Inferior parietal cortex (tissue), 1 donor: ENCODE results near the gene LRRC15.
A peak's percentile ranks its signal among the peaks of the same experiment; 100 is the strongest.

Source experiments
- DNase-seq: peaks from one replicate; pipeline ENCODE4 v3.0.0-alpha.2; 2016; ENCODE audit errors: extremely low spot score

The LRRC15 gene

DNA sequence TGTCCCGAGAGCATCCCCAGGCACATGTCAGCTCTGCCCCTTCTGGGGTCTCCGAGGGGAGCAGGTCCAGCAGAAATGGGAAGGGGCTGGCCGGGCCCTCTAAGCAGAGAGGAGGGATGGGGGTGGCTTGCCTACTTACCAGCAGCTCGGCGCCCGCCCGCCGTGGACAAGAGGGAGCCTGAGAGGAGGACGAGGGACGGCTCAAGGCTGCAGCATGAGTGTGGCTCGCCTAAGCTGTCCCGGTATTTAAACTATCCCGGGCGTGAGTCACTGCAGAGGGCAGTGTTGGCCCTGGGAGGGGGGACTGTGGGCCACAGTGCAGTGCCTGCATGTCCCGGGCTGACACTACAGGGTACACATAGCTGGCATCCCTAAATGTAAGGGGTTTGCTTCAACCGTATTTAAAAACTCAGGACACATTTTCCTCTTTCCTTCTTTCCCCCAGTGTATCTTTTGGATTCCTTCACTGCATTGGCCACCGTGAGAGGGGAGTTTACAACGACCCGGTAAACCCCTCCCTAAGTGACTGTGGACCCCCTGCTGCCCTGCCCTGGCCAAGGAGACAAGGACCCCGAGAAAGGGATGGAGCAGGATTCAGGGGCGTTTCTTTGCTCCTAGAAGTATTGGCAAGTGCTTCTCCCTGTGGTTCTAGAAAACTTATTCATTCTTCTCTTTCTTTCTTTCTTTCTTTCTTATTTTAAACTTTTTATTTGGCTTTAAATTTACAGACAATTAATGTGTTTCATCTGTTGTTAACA lies at the start of gene LRRC15:
Gene LRRC15 (minus strand): TSS at position 222 of the 758 bp plus-strand sequence. CDS start 8,700 bp downstream, outside the sequence.
- no peak for DNase-seq

DNA sequence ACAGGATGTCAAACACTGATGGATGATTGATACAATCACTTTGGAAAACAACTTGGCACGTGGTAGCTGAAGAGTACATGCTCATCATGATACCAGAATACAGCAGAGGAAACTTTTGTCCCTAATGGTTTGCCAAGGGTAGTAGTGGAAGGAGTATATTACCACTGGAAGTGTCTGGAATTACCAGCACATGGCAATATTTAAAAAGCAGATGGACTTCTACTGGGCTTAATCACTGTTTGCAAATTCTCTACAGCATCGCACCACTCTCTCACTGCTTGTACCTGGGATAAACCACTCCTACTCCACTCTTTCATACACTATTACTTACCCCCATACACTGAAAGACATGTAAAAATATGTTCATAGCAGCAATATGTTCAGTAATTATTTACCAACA lies 49.1 kb upstream of the LRRC15 start:
- no peak for DNase-seq

DNA sequence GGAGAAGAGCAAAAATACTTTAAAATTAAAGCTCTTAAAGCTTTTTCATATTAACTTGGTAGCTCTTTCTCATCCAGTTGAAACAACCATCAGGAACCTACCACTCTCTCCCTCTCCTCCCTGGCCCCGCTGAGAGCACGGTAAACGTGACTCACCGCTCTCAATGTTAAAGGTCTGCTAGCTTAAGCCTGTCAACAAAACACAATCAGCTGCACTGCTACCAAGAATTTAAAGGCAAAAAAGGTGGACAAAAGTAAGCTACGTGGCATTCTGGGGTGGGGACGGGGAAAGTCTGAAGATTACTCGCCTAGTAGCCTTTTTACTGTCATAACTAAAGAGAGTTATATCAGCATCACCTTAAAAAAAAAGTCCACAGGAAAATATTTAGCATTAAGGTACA lies 37.9 kb upstream of the LRRC15 start:
- DNase-seq = no peak

DNA sequence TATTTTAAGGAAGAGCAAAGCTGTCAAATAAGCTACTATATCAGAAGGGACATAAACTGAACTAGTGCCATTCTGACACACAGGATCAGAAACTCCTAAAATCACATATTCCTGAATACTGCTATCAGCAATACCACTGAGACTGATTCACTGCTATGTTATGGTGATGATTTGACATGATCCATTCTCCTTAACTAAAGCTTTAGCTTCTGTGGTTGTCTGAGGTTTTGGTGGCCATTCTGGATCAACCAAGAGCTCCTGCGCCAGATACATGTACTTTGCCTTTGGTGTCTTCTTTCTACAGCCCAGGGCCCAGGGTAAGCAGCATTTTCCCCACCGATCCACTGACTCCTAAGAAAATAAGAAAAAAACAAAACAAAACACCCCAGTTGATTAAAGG lies 36.2 kb upstream of the LRRC15 start:
- no peak for DNase-seq

DNA sequence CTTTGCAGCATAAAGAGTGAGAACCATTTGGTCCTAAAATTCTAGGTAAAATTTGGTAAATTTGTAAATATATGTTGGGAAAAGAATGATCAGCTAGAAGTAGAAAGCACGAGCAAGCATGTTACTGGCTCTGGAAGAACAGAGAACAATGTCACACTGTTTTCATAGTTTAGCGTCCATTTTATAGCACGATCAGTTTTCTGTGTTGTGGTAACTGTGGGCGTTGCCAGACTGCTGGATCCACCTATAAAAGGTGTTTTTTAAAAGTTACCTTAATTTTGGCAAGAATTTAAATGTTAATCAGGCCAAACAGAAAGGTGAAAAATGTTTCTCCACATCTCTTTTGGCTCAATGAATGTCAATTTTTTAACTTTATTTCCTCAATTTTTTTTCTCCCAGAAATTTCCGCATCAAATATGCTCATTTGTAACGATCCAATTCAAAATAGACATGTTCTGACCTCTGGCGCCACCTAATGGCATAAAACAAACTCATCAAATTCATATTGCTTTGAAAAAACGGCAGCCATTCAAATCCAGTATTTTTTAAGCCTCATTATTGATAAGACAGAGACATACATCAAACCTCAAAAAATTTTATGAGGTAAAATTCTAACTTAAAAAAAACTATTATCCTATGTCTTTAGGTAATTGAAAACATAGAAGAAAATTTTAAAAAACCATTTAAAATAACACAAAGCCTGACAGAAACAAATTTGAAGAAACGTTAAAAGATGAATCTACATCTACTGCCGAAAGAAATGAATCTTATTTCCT lies 35.0 kb upstream of the LRRC15 start:
- DNase-seq = peak; percentile 88

DNA sequence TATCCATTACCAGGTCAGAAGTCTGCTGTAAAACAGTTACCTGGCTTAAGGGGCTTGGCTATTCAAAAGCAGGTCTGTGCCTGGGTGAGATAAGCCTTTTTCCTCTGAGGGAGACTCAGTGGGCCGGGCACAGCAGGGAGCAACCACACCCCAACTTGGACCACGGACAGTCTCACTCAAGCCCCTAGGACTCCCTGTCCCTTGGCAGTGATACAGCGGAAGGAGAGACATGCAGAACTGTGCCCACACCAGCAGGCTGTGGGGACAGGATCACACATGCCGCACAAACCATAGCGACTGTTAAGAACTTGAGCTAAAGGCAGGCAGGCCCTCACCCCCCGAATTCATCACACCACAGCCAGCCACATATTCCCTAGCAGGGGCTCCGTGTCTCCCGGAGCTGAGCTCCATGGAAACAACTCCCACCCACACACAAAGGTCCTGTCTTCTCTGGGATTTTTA lies 32.4 kb upstream of the LRRC15 start:
- DNase-seq = no peak

DNA sequence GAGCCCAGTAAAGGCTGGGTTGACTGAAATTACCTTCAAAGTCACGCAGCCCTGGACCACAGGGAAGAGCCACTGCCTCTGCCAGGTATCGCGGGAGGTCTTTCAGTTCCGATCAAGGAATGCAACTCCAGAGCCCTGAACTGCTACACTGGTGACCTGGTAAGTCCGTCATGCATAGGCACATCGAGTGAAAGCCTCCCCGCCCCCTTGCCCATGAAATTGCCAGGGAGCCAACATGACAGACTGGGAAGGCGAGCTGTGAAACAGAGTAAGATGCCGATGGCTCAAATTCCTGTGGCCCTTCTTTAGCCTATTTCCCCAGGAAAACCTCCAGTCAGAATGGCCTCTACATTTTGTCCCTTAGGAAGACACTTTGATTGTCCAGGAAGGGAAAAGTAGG lies 31.8 kb upstream of the LRRC15 start:
- no peak for DNase-seq

DNA sequence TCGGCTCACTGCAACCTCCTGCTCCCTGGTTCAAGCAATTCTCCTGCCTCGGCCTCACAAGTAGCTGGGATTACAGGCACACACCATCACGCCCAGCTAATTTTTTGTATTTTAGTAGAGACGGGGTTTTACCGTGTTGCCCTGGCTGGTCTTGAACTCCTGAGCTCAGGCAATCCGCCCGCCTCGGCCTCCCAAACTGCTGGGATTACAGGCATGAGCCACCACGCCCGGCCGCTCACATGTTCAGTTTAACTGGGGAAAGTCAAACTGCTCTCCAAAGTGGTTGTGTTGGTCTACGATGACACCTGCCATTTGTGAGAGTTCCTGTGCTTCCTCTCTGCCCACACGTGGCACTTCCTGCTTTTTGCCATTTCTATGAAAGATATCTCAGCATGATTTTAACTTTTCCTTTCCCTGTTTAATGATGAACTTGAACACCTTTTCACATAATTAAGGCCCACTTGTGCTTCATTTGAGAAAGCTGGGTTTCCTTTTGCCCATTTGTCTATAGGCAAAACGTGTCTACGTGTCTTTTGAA lies 30.4 kb upstream of the LRRC15 start:
- no peak for DNase-seq

DNA sequence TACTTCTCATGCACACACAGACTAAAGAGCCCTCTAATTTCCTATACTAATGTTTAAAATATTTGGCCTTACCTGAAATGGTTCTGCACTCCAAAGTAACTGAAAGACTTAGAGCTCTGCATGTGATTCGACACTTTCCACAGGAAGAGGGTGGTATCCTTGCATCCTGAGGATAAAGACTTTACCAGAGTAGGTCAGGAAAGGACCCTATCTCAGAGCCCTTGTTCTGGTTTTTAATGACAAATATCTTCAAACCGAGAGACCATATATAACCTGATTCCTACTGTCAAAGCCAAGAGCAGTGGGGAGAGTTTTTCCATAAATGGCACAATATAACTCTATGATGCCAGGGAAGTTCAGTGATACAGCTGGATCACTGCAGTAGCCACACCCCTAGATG lies 29.6 kb upstream of the LRRC15 start, which contains the start of gene GP5:
Gene GP5 (minus strand): TSS at position 101 of the 400 bp plus-strand sequence. CDS start 984 bp downstream, outside the sequence.
- DNase-seq = no peak

DNA sequence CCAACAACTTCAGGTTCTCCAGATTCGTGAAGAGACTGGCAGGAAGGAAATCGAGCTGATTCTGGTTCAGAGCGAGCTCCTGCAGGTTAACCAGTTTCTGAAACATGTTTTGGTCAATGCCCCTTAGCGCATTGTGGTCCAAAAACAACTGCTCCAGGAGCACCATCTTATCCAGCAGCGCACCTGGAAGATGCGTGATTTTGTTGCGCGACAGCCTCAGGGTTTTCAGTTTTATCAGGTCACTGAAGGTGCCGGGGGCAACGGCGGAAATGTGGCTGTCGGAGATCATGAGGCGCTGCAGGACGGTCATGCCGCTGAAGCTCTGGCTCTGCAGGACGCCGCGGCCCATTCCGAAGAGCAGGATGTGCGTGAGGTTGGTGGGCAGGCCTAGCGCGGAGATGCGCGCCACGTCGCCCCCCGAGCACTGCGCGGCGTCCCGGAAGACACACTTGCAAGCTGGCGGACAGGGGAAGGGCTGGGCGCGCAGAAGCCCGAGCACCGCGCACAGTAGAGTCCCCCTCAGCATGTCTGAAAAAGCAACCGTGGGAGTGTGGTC lies 28.3 kb upstream of the LRRC15 start:
- no peak for DNase-seq

DNA sequence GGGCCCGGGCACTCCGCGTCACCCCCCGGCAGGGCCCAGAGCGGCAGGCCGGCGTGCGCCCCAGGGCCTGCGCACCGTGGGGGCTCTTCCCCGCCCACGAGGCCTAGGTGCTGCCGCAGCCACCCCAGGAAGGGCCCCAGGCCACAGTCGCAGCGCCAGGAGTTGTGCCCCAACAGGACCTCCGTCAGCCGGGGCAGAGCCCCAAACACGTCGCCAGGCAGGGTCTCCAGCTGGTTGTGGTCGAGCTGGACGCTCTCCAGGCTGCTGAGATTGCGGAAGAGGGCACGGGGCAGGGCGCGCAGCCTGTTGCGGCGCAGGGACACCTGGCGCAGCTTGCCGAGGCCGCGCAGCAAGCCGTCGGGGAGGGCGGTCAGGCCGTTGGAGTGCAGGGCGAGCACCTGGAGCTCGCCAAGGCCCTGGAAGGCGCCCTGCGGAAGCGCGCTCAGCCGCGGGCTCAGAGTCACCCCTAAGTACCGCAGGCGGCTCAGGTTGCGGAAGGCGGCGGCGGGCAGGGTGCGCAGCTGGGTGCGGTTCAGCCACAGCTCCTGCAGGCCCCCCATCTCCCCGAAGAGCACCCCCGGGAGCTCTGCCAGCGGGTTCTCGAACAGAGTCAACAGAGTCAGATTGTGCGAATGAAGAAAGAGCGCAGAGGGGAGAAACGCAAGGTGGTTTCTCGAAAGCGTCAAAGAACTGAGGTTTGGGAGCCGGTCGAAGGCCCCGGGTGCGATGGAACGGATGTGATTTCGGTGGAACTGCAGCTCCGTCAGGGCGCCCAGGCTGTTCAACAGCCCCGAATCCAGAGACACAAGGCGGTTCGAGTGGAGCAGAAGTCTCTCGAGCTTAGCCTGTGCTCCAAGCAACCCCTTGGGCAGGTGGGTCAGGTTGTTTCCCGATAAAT lies 27.6 kb upstream of the LRRC15 start:
- no peak for DNase-seq

DNA sequence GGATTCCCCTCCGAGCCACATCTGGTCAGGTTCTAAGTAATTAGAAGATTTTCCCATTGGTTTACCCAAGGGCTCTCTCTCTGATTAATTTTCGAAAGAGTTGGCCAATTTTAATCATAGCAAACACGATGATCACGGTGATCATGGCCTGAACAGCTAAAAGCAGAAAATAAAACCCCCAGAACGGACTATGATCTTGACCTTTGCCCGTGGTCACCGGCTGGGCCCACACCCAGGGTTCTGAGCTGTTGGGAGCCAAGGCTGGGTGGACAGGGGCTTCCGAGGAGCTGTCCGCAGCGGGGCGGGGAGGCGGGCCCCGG lies 27.0 kb upstream of the LRRC15 start:
- DNase-seq = no peak

DNA sequence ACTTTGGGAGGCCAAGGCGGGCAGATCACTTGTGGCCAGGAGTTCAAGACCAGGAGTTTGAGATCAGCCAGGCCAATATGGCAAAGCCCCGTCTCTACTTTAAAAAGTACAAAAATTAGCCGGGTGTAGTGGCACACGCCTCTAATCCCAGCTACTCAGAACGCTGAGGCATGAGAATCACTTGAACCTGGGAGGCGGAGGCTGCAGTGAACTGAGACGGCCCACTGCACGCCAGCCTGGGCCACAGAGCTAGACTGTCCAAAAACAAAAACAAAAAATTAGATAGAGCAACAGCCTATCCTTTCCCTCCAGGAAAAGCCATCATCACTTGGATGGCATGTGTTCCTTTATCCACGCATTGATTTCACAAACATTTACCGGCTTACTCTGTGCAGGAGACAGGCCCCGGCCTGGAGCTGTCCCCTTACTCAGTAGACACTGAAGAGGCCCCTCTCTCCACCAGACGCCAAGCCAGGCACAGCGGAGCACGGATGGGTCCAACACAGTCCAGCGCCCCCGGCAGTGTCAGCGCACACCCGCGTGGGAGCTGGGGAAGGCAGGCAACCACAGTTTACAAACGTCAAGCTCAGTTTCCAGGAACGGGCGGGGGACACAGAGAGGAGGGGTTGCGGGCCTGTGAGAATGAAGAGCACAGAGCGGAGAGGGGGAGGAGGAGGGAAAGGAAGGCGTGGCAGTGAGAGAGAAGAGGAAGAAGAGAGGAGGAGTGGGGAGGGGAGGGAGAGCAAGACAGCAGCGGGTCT lies 26.4 kb upstream of the LRRC15 start:
- no peak for DNase-seq

DNA sequence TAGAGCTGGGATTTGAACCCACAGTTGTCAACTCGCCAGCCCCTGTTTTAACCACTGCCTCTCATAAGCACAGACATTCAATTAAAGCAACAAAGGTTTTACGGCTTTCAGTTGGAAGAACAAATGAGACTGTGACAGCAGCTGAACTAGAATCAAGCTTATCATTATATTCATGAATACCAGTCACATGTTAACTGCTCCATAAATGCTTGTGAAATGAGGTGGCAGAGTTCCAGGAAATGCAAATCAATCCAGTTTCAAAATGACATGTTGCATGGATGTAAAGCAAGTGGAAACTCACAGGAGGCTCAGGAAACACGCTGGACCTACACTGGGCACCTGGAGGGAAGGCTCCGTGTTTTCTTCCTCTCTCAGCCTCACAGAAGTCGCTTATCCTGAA lies 25.7 kb upstream of the LRRC15 start:
- DNase-seq = no peak

DNA sequence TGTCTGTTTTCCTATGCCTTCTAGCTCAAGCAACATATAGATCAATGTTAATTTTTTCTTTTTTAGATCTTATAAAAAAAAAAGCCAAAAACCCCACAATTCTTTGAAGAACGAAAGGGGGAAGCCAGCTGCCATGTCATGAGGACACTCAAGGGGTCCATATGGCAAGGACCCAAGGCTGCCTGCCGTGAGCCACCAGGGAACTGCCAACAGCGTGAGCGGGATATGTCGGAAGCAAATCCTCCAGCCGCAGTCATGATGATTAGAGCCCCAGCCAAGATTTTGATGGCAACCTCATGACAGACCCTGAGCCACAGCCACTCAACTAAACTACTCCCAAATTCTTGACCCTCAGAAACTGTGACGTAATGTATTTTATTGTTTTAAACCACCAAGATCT lies 23.0 kb upstream of the LRRC15 start:
- DNase-seq = no peak

DNA sequence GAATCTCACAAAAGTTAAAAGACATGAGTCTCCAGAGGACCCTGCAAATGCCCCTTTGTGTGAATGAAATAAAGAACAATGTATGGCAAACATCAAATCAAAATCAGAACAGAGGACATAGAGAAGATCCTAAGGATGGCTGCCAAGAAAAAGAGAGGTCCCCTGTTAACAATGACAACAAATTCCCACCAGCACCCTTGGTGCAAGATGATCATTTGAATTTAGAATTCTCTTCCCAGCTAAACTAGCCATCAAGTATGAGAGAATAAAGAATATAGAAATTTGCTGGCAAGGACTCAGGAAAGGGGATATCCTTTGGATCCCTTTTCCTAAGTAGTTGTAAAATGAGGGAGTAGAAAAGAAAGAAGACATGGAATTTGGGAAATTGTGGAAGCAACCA lies 21.3 kb upstream of the LRRC15 start:
- DNase-seq = no peak

DNA sequence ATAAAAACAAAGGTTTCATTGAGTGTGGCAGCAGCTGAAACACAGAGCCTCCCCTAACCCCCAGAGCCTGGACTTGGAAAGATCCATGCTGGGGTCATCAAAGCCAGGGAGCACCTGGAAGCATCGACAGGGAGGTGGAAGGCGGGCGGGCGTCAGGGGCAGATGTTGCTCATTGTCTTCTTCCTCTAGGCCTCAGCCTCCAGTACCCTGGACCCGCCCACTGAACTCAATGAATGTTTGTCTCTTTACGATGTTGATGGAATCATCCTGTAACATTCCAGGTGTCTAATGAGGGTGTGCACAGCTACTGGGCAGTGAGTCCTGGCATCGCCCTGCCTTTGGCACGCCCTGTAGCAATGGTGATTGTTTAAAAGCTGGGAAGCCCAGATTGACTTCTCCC lies 19.7 kb upstream of the LRRC15 start:
- no peak for DNase-seq

DNA sequence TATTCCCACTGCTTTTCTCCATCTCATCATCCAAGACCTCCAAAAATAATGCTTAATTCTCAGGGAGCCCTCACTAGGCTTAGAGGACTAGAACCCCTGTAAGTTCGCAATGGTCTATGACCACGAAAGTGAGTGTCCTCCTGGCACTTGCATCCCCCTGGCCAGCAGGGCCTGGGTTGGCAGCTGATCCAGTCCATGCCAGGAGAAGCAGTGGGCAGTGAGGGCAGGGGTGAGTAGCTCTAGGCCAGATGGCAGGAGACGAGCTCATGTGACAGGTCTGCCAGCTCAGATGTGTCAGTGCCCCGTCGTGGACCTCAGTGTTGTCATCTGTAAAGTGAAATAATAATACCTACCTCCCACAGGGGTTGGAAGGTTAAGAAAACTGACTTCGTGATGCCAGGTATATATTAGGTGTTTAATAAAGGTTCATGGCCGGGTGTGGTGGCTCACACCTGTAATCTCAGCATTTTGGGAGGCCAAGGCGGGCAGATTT lies 18.4 kb upstream of the LRRC15 start:
- no peak for DNase-seq

DNA sequence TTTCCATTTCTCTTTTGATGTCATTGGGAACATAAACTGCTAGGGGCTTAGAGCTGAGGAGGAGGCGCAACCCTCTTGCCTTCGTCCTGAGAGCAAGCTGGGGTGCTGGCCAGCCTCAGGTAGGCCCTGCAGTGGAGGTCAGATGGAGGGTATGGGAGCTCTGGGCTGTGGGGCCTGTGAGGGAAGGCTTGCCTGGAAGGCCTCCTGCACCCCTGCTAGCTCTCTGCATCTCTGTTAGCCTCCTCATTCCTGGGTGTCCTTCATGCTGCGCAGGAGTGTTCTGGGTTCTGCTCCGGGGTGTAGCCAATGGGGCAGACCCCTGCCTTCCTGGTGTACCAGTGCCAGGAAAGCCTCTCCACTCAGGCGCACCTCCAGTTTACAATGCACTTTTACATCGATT lies 17.7 kb upstream of the LRRC15 start:
- DNase-seq = no peak

DNA sequence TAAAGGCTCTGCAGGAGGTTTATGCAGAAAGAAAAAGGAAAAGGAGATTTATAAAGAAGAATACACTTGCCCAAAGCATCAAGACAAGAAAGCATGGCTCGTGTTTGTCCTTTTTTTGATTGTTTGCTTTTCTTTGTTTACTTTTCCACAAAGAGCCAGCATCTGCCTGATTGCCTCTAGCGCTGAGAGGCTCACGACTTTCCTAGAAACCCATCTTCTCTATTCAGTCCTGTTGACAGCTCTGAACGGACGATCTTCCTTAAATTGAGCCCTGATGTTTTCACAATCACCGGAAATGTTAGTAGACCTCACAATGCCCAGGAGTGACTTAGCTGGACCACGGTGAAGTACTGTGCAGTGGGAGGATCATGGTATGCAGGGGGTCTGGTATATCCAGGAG lies 17.1 kb upstream of the LRRC15 start:
- no peak for DNase-seq

DNA sequence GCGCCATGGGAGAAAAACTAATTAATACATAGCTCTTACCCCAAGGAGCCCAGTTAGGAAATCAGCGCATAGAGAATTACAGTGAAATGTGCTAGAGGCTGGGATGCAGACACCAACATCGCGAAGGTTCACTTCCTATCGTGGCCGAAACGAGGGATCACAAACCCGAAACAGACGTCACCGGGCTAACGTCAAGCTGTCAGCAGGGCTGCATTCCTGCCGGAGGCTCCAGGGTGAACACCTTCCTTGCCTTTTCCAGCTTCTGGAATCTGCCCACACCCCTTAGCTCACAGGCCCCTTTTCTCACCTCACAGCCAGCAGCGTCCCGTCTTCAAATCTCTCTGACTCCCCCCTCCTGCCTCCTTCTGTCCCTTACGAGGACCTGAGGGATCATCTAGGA lies 16.5 kb upstream of the LRRC15 start:
- DNase-seq = no peak
